Raji (cell line): ENCODE data around the gene BPIFB3.

Experiments used
- POLR2A ChIP-seq: IDR thresholded peaks from 2 replicates; pipeline ENCODE4 v1.6.1; 2011; ENCODE audit warnings: low read depth, low read length, control low read depth; ENCODE audit not compliant: insufficient read depth

Gene BPIFB3

GRCh38 chr20:33013701-33014326, 39.9 kb upstream of the BPIFB3 start:
- TF ChIP-seq POLR2A: no peak

GRCh38 chr20:33014336-33015113, 39.2 kb upstream of the BPIFB3 start:
- TF ChIP-seq POLR2A: no peak

GRCh38 chr20:33015114-33015484, 38.6 kb upstream of the BPIFB3 start:
- no peak for TF ChIP-seq POLR2A

GRCh38 chr20:33015700-33016580, 37.8 kb upstream of the BPIFB3 start:
- TF ChIP-seq POLR2A: no peak

- no peak for TF ChIP-seq POLR2A
Measured at GRCh38 chr20:33016581-33017109, 37.1 kb upstream of the BPIFB3 start.

- no peak for TF ChIP-seq POLR2A
Measured at GRCh38 chr20:33017542-33017941, 36.2 kb upstream of the BPIFB3 start.

GRCh38 chr20:33018169-33018931, 35.4 kb upstream of the BPIFB3 start:
- TF ChIP-seq POLR2A: no peak

GRCh38 chr20:33019465-33020277, 34.0 kb upstream of the BPIFB3 start:
- no peak for TF ChIP-seq POLR2A

- TF ChIP-seq POLR2A: no peak
Measured at GRCh38 chr20:33020278-33021161, 33.2 kb upstream of the BPIFB3 start.

- TF ChIP-seq POLR2A: no peak
Measured at GRCh38 chr20:33021879-33022278, 31.8 kb upstream of the BPIFB3 start.

- no peak for TF ChIP-seq POLR2A
Measured at GRCh38 chr20:33022289-33022688, 31.4 kb upstream of the BPIFB3 start.

- no peak for TF ChIP-seq POLR2A
Measured at GRCh38 chr20:33022694-33023438, 30.8 kb upstream of the BPIFB3 start.

GRCh38 chr20:33023439-33024242, 30.1 kb upstream of the BPIFB3 start:
- no peak for TF ChIP-seq POLR2A
